NCI-H446 (cell line): Measurements from ENCODE around the gene VMP1.
"Not testable (repeated sequence)": the region's sequence is repeated elsewhere in the genome, so short reads cannot be mapped to it uniquely, and the experiment has no call there.

Experiments used
- DNase-seq, 2 experiments: peaks; one replicate each; lab custom pipeline; 2025; lab: John Stamatoyannopoulos, UW

Gene VMP1

GRCh38 chr17:59859444-59860025, 152.1 kb downstream of the VMP1 start:
- DNase-seq = peak in 1 of 2 experiments; percentile 11

GRCh38 chr17:59863616-59864015, 156.2 kb downstream of the VMP1 start:
- no peak for DNase-seq

- no peak for DNase-seq
Observed at GRCh38 chr17:59869941-59870218, 162.4 kb downstream of the VMP1 start.

GRCh38 chr17:59870482-59870881, 163.0 kb downstream of the VMP1 start:
- DNase-seq = no peak

GRCh38 chr17:59872351-59872750, 164.9 kb downstream of the VMP1 start:
- no peak for DNase-seq

GRCh38 chr17:59873414-59873813, 166.0 kb downstream of the VMP1 start:
- not testable (repeated sequence) for DNase-seq

GRCh38 chr17:59874376-59874775, 166.9 kb downstream of the VMP1 start:
- no peak for DNase-seq

GRCh38 chr17:59876107-59876506, 168.7 kb downstream of the VMP1 start:
- DNase-seq = no peak

- DNase-seq = no peak
Observed at GRCh38 chr17:59877965-59878364, 170.5 kb downstream of the VMP1 start.

- no peak for DNase-seq
Observed at GRCh38 chr17:59878624-59879023, 171.2 kb downstream of the VMP1 start.

GRCh38 chr17:59884861-59885260, 177.4 kb downstream of the VMP1 start:
- no peak for DNase-seq

GRCh38 chr17:59888145-59888750, 180.8 kb downstream of the VMP1 start:
- DNase-seq = no peak

- DNase-seq = no peak
Observed at GRCh38 chr17:59890720-59891119, 183.3 kb downstream of the VMP1 start.
